K562 (cell line): ENCODE measurements around the gene KISS1R. TPM values are rescaled to one million over a fixed set of nuclear protein-coding genes. Genes with fewer than 3 reads are reported as not detected.

ENCODE experiments used
- C11orf30 ChIP-seq: fragments of 450-650 bp; IDR thresholded peaks from 2 replicates; pipeline ENCODE4 v1.6.1; 2016; ENCODE audit warnings: low read depth, mild to moderate bottlenecking
- CCNT2 ChIP-seq: IDR thresholded peaks from 2 replicates; pipeline ENCODE4 v1.6.1; 2011; ENCODE audit warnings: borderline replicate concordance, low read depth, mild to moderate bottlenecking, moderate library complexity, mixed read lengths, low read length; ENCODE audit not compliant: insufficient read length; ENCODE audit errors: extremely low read depth
- CEBPB ChIP-seq: fragments of 450-650 bp; IDR thresholded peaks from 2 replicates; pipeline ENCODE4 v1.6.1; 2016; ENCODE audit warnings: missing genetic modification characterization, missing compliant biosample characterization
- DPF2 ChIP-seq: fragments of 450-650 bp; IDR thresholded peaks from 2 replicates; pipeline ENCODE4 v1.6.1; 2016
- E2F8 ChIP-seq: fragments of 450-650 bp; IDR thresholded peaks from 2 replicates; pipeline ENCODE4 v1.7.1; 2018; ENCODE audit warnings: mild to moderate bottlenecking, low read depth; ENCODE audit not compliant: partially characterized antibody
- EZH2 ChIP-seq: IDR thresholded peaks from 2 replicates; pipeline ENCODE4 v1.6.1; 2012; ENCODE audit warnings: low read depth, mild to moderate bottlenecking, inconsistent platforms, low read length, borderline replicate concordance
- GTF2E2 ChIP-seq: fragments of 200-800 bp; sonication (Bioruptor generic); IDR thresholded peaks from 2 replicates; pipeline ENCODE4 v1.6.1; 2016; ENCODE audit warnings: missing genetic modification characterization, missing compliant biosample characterization
- JUNB ChIP-seq: fragments of 450-650 bp; formaldehyde crosslinking; conservative IDR thresholded peaks from 2 replicates; pipeline ENCODE4 v1.4.0; 2020; ENCODE audit warnings: mild to moderate bottlenecking
- KHSRP ChIP-seq: fragments of 450-650 bp; IDR thresholded peaks from 2 replicates; pipeline ENCODE4 v1.6.1; 2017
- NCOA4 ChIP-seq: fragments of 450-650 bp; IDR thresholded peaks from 2 replicates; pipeline ENCODE4 v1.6.1; 2018; ENCODE audit warnings: mild to moderate bottlenecking; ENCODE audit not compliant: partially characterized antibody
- TBL1XR1 ChIP-seq, 2 experiments: IDR thresholded peaks; 2 replicates each; pipeline ENCODE4 v1.6.1; 2012; ENCODE audit warnings: improper control_type of control experiment in 2 of 2, low read length in 2 of 2, mild to moderate bottlenecking in 1 of 2
- VEZF1 ChIP-seq: fragments of 200-800 bp; sonication (Bioruptor generic); IDR thresholded peaks from 2 replicates; pipeline ENCODE4 v1.6.1; 2017; ENCODE audit warnings: missing genetic modification characterization, missing compliant biosample characterization
- ZBTB17 ChIP-seq: fragments of 450-650 bp; formaldehyde crosslinking; IDR thresholded peaks from 2 replicates; pipeline ENCODE4 v1.4.0; 2020; ENCODE audit warnings: mild to moderate bottlenecking
- ZNF407 ChIP-seq: fragments of 450-650 bp; IDR thresholded peaks from 2 replicates; pipeline ENCODE4 v1.6.1; 2016; ENCODE audit warnings: low read depth
- ZNF785 ChIP-seq: fragments of 250-450 bp; sonication (Bioruptor Pico); IDR thresholded peaks from 2 replicates; pipeline ENCODE4 v1.4.0; 2020; ENCODE audit warnings: mild to moderate bottlenecking
- polyA plus RNA-seq, 8 experiments: library from polyadenylated mRNA; depleted of rRNA in 4 of 8; stranded (reverse) in 5 of 8; unstranded in 3 of 8; fragments of >200 nt; fragmentation: Nextera tagmentation in 2 of 8; fragmentation: Illumina TruSeq in 1 of 8; extraction: Ambion mirVana in 2 of 8; extraction: Trizol in 1 of 8; gene quantifications; 2 replicates each; pipeline versions ENCODE4 v1.2.1 to v1.2.3, GENCODE V29; 2011 to 2014; ENCODE audit warnings: inconsistent platforms in 1 of 8, missing spikeins in 1 of 8
- total RNA-seq, 7 experiments: library from RNA; depleted of rRNA in 6 of 7; stranded (reverse); fragments of >200 nt in 6 of 7; fragmentation: Illumina TruSeq in 2 of 7; extraction: Trizol in 2 of 7; gene quantifications; 2 replicates each; pipeline versions ENCODE4 v1.2.1 to v1.2.3, GENCODE V29; 2011 to 2021; ENCODE audit warnings: low replicate concordance in 1 of 7

Gene KISS1R
- total and polyA plus RNA-seq, 9 of the 15 experiments (the other 6 are each of a cell fraction or from before 2014, with no cell fraction given) = 0.37 to 39.4 (median 2.0) TPM

GRCh38 chr19:958967-959855 lies 42.1 kb downstream of the KISS1R start (continued):
- no peak for TF ChIP-seq ZNF407
- TF ChIP-seq GTF2E2 = no peak
- peak; percentile 68; the same call in 1 of the 2 replicates for TF ChIP-seq ZBTB17 (CRISPR knock-in tag)
- TF ChIP-seq CEBPB (tag) = peak; percentile 85
- TF ChIP-seq NCOA4 = no peak
- no peak for TF ChIP-seq C11orf30
- peak; percentile 75 for TF ChIP-seq JUNB (CRISPR knock-in tag)
- TF ChIP-seq TBL1XR1 (IDR thresholded peaks at IDR 0.05; ENCODE audit: low read length in 2 of 2) = no peak
- TF ChIP-seq VEZF1 (CRISPR knock-in tag) = peak; percentile 55; the same call in 1 of the 2 replicates
- TF ChIP-seq KHSRP = no peak
- no peak for TF ChIP-seq ZNF785
- TF ChIP-seq EZH2 = no peak
- TF ChIP-seq CCNT2 = peak; percentile 54
- peak; percentile 92 for TF ChIP-seq DPF2
- no peak for TF ChIP-seq E2F8
